Trophoblast cell (in vitro differentiated cells and primary cell): ENCODE results near the gene COTL1.
A peak's percentile ranks its signal among the peaks of the same experiment; 100 is the strongest.

ENCODE experiments used
- DNase-seq, 2 donors: peaks; one replicate each; pipeline ENCODE4 v3.0.0-alpha.2; 2016
- H2AFZ ChIP-seq: 2 replicates; pipeline ENCODE4 v1.6.1; 2013; ENCODE audit warnings: low read length, moderate library complexity, mild to moderate bottlenecking; ENCODE audit not compliant: insufficient read depth, poor library complexity
- H2AK5ac ChIP-seq: 2 replicates; pipeline ENCODE4 v1.6.1; 2013; ENCODE audit warnings: mild to moderate bottlenecking, low read length
- H2BK120ac ChIP-seq: 2 replicates; pipeline ENCODE4 v1.6.1; 2013; ENCODE audit warnings: low read length, mild to moderate bottlenecking, moderate library complexity; ENCODE audit not compliant: insufficient read depth, poor library complexity
- H2BK12ac ChIP-seq: 2 replicates; pipeline ENCODE4 v1.6.1; 2013; ENCODE audit warnings: mild to moderate bottlenecking, low read length, moderate library complexity
- H2BK5ac ChIP-seq: 2 replicates; pipeline ENCODE4 v1.6.1; 2013; ENCODE audit warnings: low read length, low read depth, moderate library complexity, mild to moderate bottlenecking; ENCODE audit not compliant: poor library complexity
- H3K14ac ChIP-seq: 2 replicates; pipeline ENCODE4 v1.6.1; 2013; ENCODE audit warnings: mild to moderate bottlenecking, low read length
- H3K18ac ChIP-seq: 2 replicates; pipeline ENCODE4 v1.6.1; 2013; ENCODE audit warnings: mild to moderate bottlenecking, low read length
- H3K23ac ChIP-seq: 2 replicates; pipeline ENCODE4 v1.6.1; 2013; ENCODE audit warnings: low read length
- H3K27ac ChIP-seq: 2 replicates; pipeline ENCODE4 v1.5.1; 2013; ENCODE audit warnings: low read depth, mild to moderate bottlenecking, inconsistent platforms, low read length, moderate library complexity
- H3K27me3 ChIP-seq: 2 replicates; pipeline ENCODE4 v1.6.1; 2013; ENCODE audit warnings: inconsistent platforms, mild to moderate bottlenecking, low read length, moderate library complexity; ENCODE audit not compliant: insufficient read depth
- H3K36me3 ChIP-seq, 2 experiments: 1 replicate in 1 of 2; 2 replicates in 1 of 2; pipeline ENCODE4 v1.6.1; 2013; ENCODE audit warnings: low read length in 2 of 2, mild to moderate bottlenecking in 2 of 2, moderate library complexity in 1 of 2; ENCODE audit not compliant: insufficient read depth in 2 of 2, control insufficient read depth in 1 of 2
- H3K4ac ChIP-seq: 2 replicates; pipeline ENCODE4 v1.6.1; 2013; ENCODE audit warnings: low read depth, mild to moderate bottlenecking, low read length, moderate library complexity
- H3K4me1 ChIP-seq, 2 experiments: 1 replicate in 1 of 2; 2 replicates in 1 of 2; pipeline ENCODE4 v1.6.1; 2013; ENCODE audit warnings: low read length in 2 of 2, mild to moderate bottlenecking in 2 of 2, moderate library complexity in 1 of 2; ENCODE audit not compliant: insufficient read depth in 2 of 2, control insufficient read depth in 1 of 2
- H3K4me2 ChIP-seq: 2 replicates; pipeline ENCODE4 v1.6.1; 2013; ENCODE audit warnings: inconsistent platforms, mild to moderate bottlenecking, low read length, moderate library complexity
- H3K4me3 ChIP-seq: 2 replicates; pipeline ENCODE4 v1.5.1; 2013; ENCODE audit warnings: mild to moderate bottlenecking, low read depth, low read length, inconsistent platforms
- H3K79me1 ChIP-seq: one replicate; pipeline ENCODE4 v1.6.1; 2013; ENCODE audit warnings: low read length
- H3K79me2 ChIP-seq: 2 replicates; pipeline ENCODE4 v1.6.1; 2013; ENCODE audit warnings: low read length, mild to moderate bottlenecking; ENCODE audit not compliant: control insufficient read depth, insufficient read depth, poor library complexity
- H3K9ac ChIP-seq: 2 replicates; pipeline ENCODE4 v1.6.1; 2013; ENCODE audit warnings: mild to moderate bottlenecking, low read length
- H3K9me3 ChIP-seq: 2 replicates; pipeline ENCODE4 v1.6.1; 2013; ENCODE audit warnings: low read depth, mild to moderate bottlenecking, control low read depth, inconsistent platforms, low read length; ENCODE audit not compliant: insufficient read depth
- H4K12ac ChIP-seq: 2 replicates; pipeline ENCODE4 v1.6.1; 2013; ENCODE audit warnings: low read depth, mild to moderate bottlenecking, low read length, moderate library complexity
- H4K8ac ChIP-seq: 2 replicates; pipeline ENCODE4 v1.6.1; 2013; ENCODE audit warnings: low read depth, mild to moderate bottlenecking, low read length, moderate library complexity
- H4K91ac ChIP-seq: one replicate; pipeline ENCODE4 v1.6.1; 2013; ENCODE audit warnings: low read depth, mild to moderate bottlenecking, low read length, moderate library complexity
- WGBS: extraction: QIAGEN DNeasy Blood & Tissue Kit; methylation state at CpG from one replicate; pipeline ENCODE4 v1.1.7; 2013; ENCODE audit warnings: missing lambda C conversion rate; ENCODE audit not compliant: insufficient read length, insufficient coverage; ENCODE audit errors: extremely low coverage; 5-methylcytosine and 5-hydroxymethylcytosine counted together

Gene COTL1

DNA sequence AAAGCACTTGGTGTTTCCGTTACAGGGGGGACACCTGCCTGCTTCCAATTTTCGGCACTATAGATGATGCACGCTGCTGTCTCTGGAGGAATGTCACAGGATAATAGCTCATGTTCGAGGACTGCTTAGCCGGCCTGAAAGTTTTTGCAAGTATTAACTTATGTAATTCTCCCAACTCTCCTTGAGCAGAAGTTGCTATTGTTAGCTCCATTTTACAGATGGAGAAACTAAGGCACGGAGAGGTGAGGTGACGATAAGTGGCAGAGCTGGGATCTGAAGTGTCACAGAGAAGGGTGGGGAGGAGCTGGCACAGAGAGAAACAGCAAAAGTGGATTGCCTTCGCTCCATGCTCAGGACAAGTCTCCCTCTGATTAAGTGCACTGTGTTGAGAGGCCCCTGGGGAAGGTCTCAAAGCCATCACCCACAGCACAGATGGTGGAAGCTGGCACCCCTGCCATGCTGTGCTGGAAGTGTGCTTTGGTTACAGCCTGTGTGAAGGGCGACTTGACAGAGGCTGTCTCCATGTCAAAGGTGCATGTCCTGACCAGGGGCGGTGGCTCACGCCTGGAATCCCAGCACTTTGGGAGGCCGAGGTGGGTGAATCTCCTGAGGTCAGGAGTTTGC is 72.7 kb downstream of the COTL1 start:
- H3K4me1 ChIP-seq, result peaks cover 22 to 23% of the 10 kb centered on the region in 2 experiments
- WGBS, result no CpG with 5 or more reads among the region's 12 CpGs
- no peak overlapping the region for H3K27ac ChIP-seq
- no peak overlapping the region for H3K18ac ChIP-seq
- H3K27me3 ChIP-seq, result no peaks in the 10 kb centered on the region
- H2AFZ ChIP-seq, result no peak overlapping the region
- H2BK12ac ChIP-seq, result no peak overlapping the region
- no peak for DNase-seq
- H3K4ac ChIP-seq, result no peak overlapping the region
- no peaks in the 10 kb centered on the region for H3K36me3 ChIP-seq
- H3K4me3 ChIP-seq, result no peak overlapping the region
- H4K91ac ChIP-seq, result no peak overlapping the region
- no peaks in the 10 kb centered on the region for H3K79me2 ChIP-seq
- no peak overlapping the region for H3K9ac ChIP-seq
- H3K9me3 ChIP-seq, result no peaks in the 10 kb centered on the region
- no peak overlapping the region for H2BK5ac ChIP-seq
- no peak overlapping the region for H2BK120ac ChIP-seq
- H2AK5ac ChIP-seq, result peak overlapping the region; percentile 38
- peaks cover 17% of the 10 kb centered on the region for H3K79me1 ChIP-seq
- H3K14ac ChIP-seq, result no peak overlapping the region
- H3K23ac ChIP-seq, result no peak overlapping the region
- H3K4me2 ChIP-seq, result no peak overlapping the region
- no peak overlapping the region for H4K8ac ChIP-seq
- H4K12ac ChIP-seq, result no peak overlapping the region

- H3K23ac ChIP-seq, result no peak overlapping the region
- no CpG with 5 or more reads among the region's 25 CpGs for WGBS
- no peaks in the 10 kb centered on the region for H3K36me3 ChIP-seq
- no peak overlapping the region for H2BK120ac ChIP-seq
- H3K9ac ChIP-seq, result no peak overlapping the region
- no peak overlapping the region for H2AK5ac ChIP-seq
- no peaks in the 10 kb centered on the region for H3K27me3 ChIP-seq
- no peak overlapping the region for H3K4ac ChIP-seq
- H2BK12ac ChIP-seq, result no peak overlapping the region
- H3K79me1 ChIP-seq, result peaks cover 16% of the 10 kb centered on the region
- H2BK5ac ChIP-seq, result no peak overlapping the region
- no peak overlapping the region for H2AFZ ChIP-seq
- H4K8ac ChIP-seq, result no peak overlapping the region
- H3K27ac ChIP-seq, result no peak overlapping the region
- no peak overlapping the region for H4K12ac ChIP-seq
- H3K14ac ChIP-seq, result no peak overlapping the region
- H3K79me2 ChIP-seq, result no peaks in the 10 kb centered on the region
- peaks cover 20 to 21% of the 10 kb centered on the region in 2 experiments for H3K4me1 ChIP-seq
- H3K4me3 ChIP-seq, result no peak overlapping the region
- no peak overlapping the region for H3K18ac ChIP-seq
- no peak for DNase-seq
- H3K9me3 ChIP-seq, result peaks cover 2% of the 10 kb centered on the region
- no peak overlapping the region for H4K91ac ChIP-seq
- no peak overlapping the region for H3K4me2 ChIP-seq
These were observed 73.7 kb downstream of the COTL1 start for GRCh38 chr16:84544031-84544773.

GRCh38 chr16:84543253-84543652 is 74.6 kb downstream of the COTL1 start:
- Histone ChIP-seq H2BK120ac (no peak overlapping the region), H3K14ac (no peak overlapping the region), H2AFZ (no peak overlapping the region), H3K9ac (no peak overlapping the region), H3K18ac (no peak overlapping the region), H3K4me3 (no peak overlapping the region), H3K79me1 (peaks cover 9% of the 10 kb centered on the region), H3K79me2 (no peaks in the 10 kb centered on the region), H3K36me3 (no peaks in the 10 kb centered on the region), H4K12ac (no peak overlapping the region), H3K4me2 (no peak overlapping the region), H2BK5ac (no peak overlapping the region), H3K27ac (no peak overlapping the region), H3K23ac (no peak overlapping the region), H4K8ac (no peak overlapping the region), H3K4me1 (peaks cover 13 to 14% of the 10 kb centered on the region in 2 experiments), H2BK12ac (no peak overlapping the region), H4K91ac (no peak overlapping the region), H3K27me3 (no peaks in the 10 kb centered on the region), H3K4ac (no peak overlapping the region), H2AK5ac (no peak overlapping the region), H3K9me3 (peaks cover 2% of the 10 kb centered on the region)
- DNase-seq, result no peak
- no CpG with 5 or more reads among the region's 2 CpGs for WGBS

GRCh38 chr16:84541999-84542817 is 75.7 kb downstream of the COTL1 start:
- peaks cover 6% of the 10 kb centered on the region in 2 experiments for H3K4me1 ChIP-seq

More at GRCh38 chr16:84541999-84542817, 75.7 kb downstream of the COTL1 start:
- Histone ChIP-seq H2BK120ac (no peak overlapping the region), H2AFZ (no peak overlapping the region), H4K91ac (no peak overlapping the region), H3K4ac (no peak overlapping the region), H3K4me2 (no peak overlapping the region), H3K27me3 (no peaks in the 10 kb centered on the region), H3K36me3 (no peaks in the 10 kb centered on the region), H2BK12ac (no peak overlapping the region), H3K18ac (no peak overlapping the region), H3K79me1 (peaks cover 2% of the 10 kb centered on the region), H3K27ac (no peak overlapping the region), H4K8ac (no peak overlapping the region), H4K12ac (no peak overlapping the region), H2AK5ac (no peak overlapping the region), H3K9ac (no peak overlapping the region), H3K4me3 (no peak overlapping the region), H3K79me2 (no peaks in the 10 kb centered on the region), H3K14ac (no peak overlapping the region), H2BK5ac (no peak overlapping the region), H3K23ac (no peak overlapping the region), H3K9me3 (peaks cover 2% of the 10 kb centered on the region)
- DNase-seq, result no peak
- WGBS, result no CpG with 5 or more reads among the region's 7 CpGs
